ENCODE results near the gene DYRK4.

- TF ChIP-seq POLR2A (IDR thresholded peaks at IDR 0.05) (no peak), CTCF (IDR thresholded peaks at IDR 0.05) (no peak)
Observed at GRCh38 chr12:4552191-4552590, 9.8 kb upstream of the DYRK4 start.

All from heart left ventricle (tissue), 13 donors.